K562 (cell line): Measurements from ENCODE around the gene FAM222A.

Experiments used
- CTCF ChIP-seq, 3 experiments: IDR thresholded peaks in 2 of 3; conservative IDR thresholded peaks in 1 of 3; 2 replicates each; pipeline ENCODE4 v1.5.1; 2011 to 2012; ENCODE audit warnings: low read length in 3 of 3, mild to moderate bottlenecking in 3 of 3, control low read depth in 2 of 3, improper control_type of control experiment in 1 of 3, inconsistent platforms in 1 of 3, low read depth in 1 of 3, mixed read lengths in 1 of 3, moderate library complexity in 1 of 3; ENCODE audit not compliant: insufficient read depth in 2 of 3
- E2F5 ChIP-seq: sonication (generic); formaldehyde crosslinking; IDR thresholded peaks from 2 replicates; pipeline ENCODE4 v1.8.0; 2022; ENCODE audit warnings: mild to moderate bottlenecking, missing genetic modification reagents
- EWSR1 ChIP-seq: fragments of 450-650 bp; IDR thresholded peaks from 2 replicates; pipeline ENCODE4 v1.6.1; 2018; ENCODE audit warnings: borderline replicate concordance, mild to moderate bottlenecking, low read depth, moderate library complexity; ENCODE audit not compliant: partially characterized antibody
- EZH2 ChIP-seq: IDR thresholded peaks from 2 replicates; pipeline ENCODE4 v1.6.1; 2012; ENCODE audit warnings: low read depth, mild to moderate bottlenecking, inconsistent platforms, low read length, borderline replicate concordance
- HMBOX1 ChIP-seq: sonication (generic); IDR thresholded peaks from 2 replicates; pipeline ENCODE4 v1.6.1; 2016
- MAZ ChIP-seq, 2 experiments: fragments of 450-650 bp in 1 of 2; sonication (generic) in 1 of 2; formaldehyde crosslinking; IDR thresholded peaks in 1 of 2; conservative IDR thresholded peaks in 1 of 2; 2 replicates each; pipeline versions ENCODE4 v1.4.0 to v1.5.0; 2020; ENCODE audit warnings: mild to moderate bottlenecking in 1 of 2, missing genetic modification reagents in 1 of 2
- NFYB ChIP-seq: IDR thresholded peaks from 2 replicates; pipeline ENCODE4 v1.6.1; 2011; ENCODE audit warnings: mild to moderate bottlenecking, moderate library complexity; ENCODE audit not compliant: insufficient read length; ENCODE audit errors: extremely low read depth
- PATZ1 ChIP-seq: fragments of 250-450 bp; sonication (Bioruptor Pico); IDR thresholded peaks from 2 replicates; pipeline ENCODE4 v1.5.0; 2020; ENCODE audit warnings: mild to moderate bottlenecking, borderline replicate concordance

- no peak for TF ChIP-seq CTCF (IDR thresholded peaks at IDR 0.05 in 2 of 3, conservative IDR thresholded peaks at IDR 0.05 in 1 of 3; ENCODE audit: insufficient read depth in 2 of 3, low read depth in 1 of 3, low read length in 3 of 3)
- no peak for TF ChIP-seq HMBOX1
- no peak for TF ChIP-seq EZH2
- TF ChIP-seq PATZ1 (CRISPR knock-in tag) = no peak
- no peak for TF ChIP-seq E2F5 (CRISPR knock-in tag)
- TF ChIP-seq NFYB = no peak
- no peak for TF ChIP-seq EWSR1
- TF ChIP-seq MAZ (CRISPR knock-in tag; conservative IDR thresholded peaks at IDR 0.05 in 1 of 2, IDR thresholded peaks at IDR 0.05 in 1 of 2) = no peak
Measured at GRCh38 chr12:109716092-109716479, 2.5 kb downstream of the FAM222A start.
